Esophagus squamous epithelium (tissue), 5 donors: ENCODE results near the gene GNA14. TPM values are rescaled to one million over a fixed set of nuclear protein-coding genes. Genes with fewer than 3 reads are reported as not detected.
"Not testable (repeated sequence)": the region's sequence is repeated elsewhere in the genome, so short reads cannot be mapped to it uniquely, and the experiment has no call there.

Experiments used
- DNase-seq: peaks from one replicate; lab custom pipeline; 2025; lab: John Stamatoyannopoulos, UW
- H3K27ac ChIP-seq, 4 donors: fragments of 200-600 bp; sonication (generic); one replicate each; pipeline ENCODE4 v1.5.1; 2016 to 2019; ENCODE audit warnings: mild to moderate bottlenecking in 1 of 4
- H3K27me3 ChIP-seq, 4 donors: fragments of 200-600 bp; sonication (generic); 1 replicate in 3 of 4; 2 replicates in 1 of 4; pipeline versions ENCODE4 v1.5.1 to v1.6.0; 2017 to 2021; ENCODE audit warnings: antibody characterized with exemption in 1 of 4
- H3K36me3 ChIP-seq, 3 donors: fragments of 200-600 bp; sonication (generic); one replicate each; pipeline ENCODE4 v1.5.1; 2016 to 2019
- H3K4me1 ChIP-seq, 3 donors: fragments of 200-600 bp; sonication (generic); one replicate each; pipeline ENCODE4 v1.5.1; 2017 to 2019
- H3K4me3 ChIP-seq, 4 donors: fragments of 200-600 bp; sonication (generic); 1 replicate in 3 of 4; 2 replicates in 1 of 4; pipeline ENCODE4 v1.5.1; 2016 to 2019; ENCODE audit warnings: mild to moderate bottlenecking in 2 of 4, moderate library complexity in 1 of 4
- H3K9me3 ChIP-seq, 3 donors: fragments of 200-600 bp; sonication (generic); one replicate each; pipeline ENCODE4 v1.5.1; 2016 to 2019
- POLR2A ChIP-seq, 4 donors: fragments of 450-650 bp; IDR thresholded peaks; one replicate each; pipeline ENCODE4 v1.6.1; 2017; ENCODE audit warnings: antibody characterized with exemption in 4 of 4, mild to moderate bottlenecking in 4 of 4, moderate library complexity in 3 of 4
- WGBS, 2 donors: methylation state at CpG; one replicate each; pipeline ENCODE4 v1.1.5; 2018; 5-methylcytosine and 5-hydroxymethylcytosine counted together
- intact Hi-C: fragments of 100-400 bp; cut with DNase I; formaldehyde crosslinking; loops from one replicate; pipeline ENCODE4 v1.15.0; 2022
- total RNA-seq, 4 donors: library from RNA; depleted of rRNA; stranded (reverse); fragments of >200 nt; gene quantifications; one replicate each; pipeline ENCODE4 v1.1.0, GENCODE V29; 2016
- TF ChIP-seq, protein P1 (sequence below), 6 experiments: fragments of 450-650 bp in 4 of 6; fragments of 200-600 bp in 2 of 6; sonication (generic) in 2 of 6; IDR thresholded peaks; one replicate each; pipeline ENCODE4 v1.5.1; 2016 to 2019; ENCODE audit warnings: antibody characterized with exemption in 6 of 6, mild to moderate bottlenecking in 4 of 6, moderate library complexity in 4 of 6
- donor health status: DM: yes; HTN: yes; CAD: no.

Gene GNA14
- total RNA-seq, 4 donors from 2014 or later: 0.35 to 4.0 (median 2.2) TPM

DNA sequence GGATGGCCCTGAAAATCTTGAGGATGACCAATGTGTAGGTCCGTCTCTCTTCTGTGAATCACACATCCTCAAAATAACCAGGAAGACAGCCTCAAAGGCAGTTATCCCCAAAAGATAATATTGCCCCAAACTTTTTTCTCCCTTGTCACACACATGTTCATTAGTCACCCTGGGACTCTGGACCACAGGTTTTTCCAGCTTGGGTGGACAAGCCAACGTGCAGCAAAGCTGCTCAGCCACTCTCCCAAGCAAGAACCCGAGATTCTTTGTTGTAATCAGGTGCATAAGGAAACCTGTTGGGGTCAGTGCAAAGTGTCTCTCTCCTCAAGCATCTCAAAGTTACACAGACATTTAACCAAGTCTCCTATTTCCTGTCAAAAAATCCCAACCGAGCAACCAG is 196.6 kb downstream of the GNA14 start:
- H3K9me3 ChIP-seq: no peaks in the 10 kb centered on the region
- H3K27ac ChIP-seq: peak overlapping the region in 1 of 4 donors; percentile 11
- WGBS, 2 donors: 56 to 72% methylated on average over 4 of the region's 4 CpGs
- no peak overlapping the region for H3K4me3 ChIP-seq
- DNase-seq: no peak
- intact Hi-C loops: loop anchor here (10.0 kb wide), 1 partner anchor 303 kb away; no protein-coding TSS in a partner anchor
- peaks cover 0 to 15% (median 0%) of the 10 kb centered on the region in 3 donors for H3K4me1 ChIP-seq
- H3K27me3 ChIP-seq: no peaks in the 10 kb centered on the region
- TF ChIP-seq, protein P1, sequence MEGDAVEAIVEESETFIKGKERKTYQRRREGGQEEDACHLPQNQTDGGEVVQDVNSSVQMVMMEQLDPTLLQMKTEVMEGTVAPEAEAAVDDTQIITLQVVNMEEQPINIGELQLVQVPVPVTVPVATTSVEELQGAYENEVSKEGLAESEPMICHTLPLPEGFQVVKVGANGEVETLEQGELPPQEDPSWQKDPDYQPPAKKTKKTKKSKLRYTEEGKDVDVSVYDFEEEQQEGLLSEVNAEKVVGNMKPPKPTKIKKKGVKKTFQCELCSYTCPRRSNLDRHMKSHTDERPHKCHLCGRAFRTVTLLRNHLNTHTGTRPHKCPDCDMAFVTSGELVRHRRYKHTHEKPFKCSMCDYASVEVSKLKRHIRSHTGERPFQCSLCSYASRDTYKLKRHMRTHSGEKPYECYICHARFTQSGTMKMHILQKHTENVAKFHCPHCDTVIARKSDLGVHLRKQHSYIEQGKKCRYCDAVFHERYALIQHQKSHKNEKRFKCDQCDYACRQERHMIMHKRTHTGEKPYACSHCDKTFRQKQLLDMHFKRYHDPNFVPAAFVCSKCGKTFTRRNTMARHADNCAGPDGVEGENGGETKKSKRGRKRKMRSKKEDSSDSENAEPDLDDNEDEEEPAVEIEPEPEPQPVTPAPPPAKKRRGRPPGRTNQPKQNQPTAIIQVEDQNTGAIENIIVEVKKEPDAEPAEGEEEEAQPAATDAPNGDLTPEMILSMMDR (IDR thresholded peaks at IDR 0.05): no peak
- TF ChIP-seq POLR2A (IDR thresholded peaks at IDR 0.05): no peak
- no peaks in the 10 kb centered on the region for H3K36me3 ChIP-seq

DNA sequence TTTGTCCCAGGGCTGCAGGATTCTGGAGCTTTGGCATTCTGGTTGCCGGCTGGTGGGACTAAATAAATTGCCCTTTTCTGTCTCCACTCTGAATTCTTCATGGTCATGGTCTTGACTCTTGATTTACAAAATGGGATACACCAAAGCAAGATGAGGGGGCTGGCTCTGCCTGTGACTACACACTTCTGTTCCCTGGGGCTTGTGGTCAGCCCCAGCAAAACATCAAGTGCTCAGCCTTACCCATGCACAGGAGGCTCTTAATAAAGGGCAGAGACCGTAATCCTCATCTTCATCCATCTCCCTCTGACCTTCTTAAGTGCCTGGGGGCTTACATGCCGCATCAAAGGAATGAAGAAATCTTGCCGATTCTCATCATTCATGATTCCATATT is 198.0 kb downstream of the GNA14 start:
- intact Hi-C loops: loop anchor here (10.0 kb wide), 1 partner anchor 305 kb away; no protein-coding TSS in a partner anchor
- peaks cover 0 to 15% (median 0%) of the 10 kb centered on the region in 3 donors for H3K4me1 ChIP-seq

DNA sequence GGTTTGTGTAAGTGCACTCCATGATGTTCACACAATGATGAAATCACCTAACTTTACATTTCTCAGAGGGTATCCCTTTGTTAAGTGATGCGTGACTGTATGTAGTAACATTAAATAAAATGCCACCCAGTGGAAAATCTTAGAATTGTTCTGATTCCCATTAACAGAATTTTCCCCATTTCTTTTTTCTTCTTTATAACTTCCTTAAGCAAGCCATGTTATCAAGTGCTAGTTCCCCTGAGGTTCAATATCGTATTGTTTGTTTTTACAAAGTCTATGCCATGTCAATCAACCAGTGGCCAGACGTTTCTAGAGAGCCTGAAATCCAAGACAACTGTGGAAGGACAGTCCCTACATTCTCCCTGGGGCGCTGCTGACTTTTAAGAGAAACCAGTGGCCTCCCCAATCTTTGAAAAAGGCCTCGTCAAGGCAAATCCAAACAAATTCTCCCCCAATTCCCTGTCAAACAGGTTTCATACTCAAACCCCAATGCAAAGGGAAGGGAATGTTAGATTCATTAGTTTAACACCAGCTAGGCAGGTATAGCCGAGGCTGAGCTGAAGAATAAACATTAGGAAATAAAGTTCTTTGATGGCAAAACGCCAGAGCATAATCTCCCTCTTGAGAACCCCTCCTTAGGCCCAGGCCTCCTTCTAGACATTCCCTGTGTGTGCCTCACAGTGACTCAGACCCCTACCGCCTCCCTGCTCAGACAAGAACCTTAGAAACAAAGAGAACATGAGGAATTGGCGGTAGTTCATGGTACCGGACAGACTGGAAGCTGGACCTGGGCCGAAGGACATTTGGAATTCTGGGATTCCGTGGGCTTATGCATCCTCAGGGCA is 198.7 kb downstream of the GNA14 start:
- TF ChIP-seq POLR2A (IDR thresholded peaks at IDR 0.05): no peak
- TF ChIP-seq, protein P1 (IDR thresholded peaks at IDR 0.05): peak in 1 of 6 experiments; percentile 7
- 40 to 49% methylated on average over 12 of the region's 12 CpGs for WGBS, 2 donors
- Histone ChIP-seq H3K4me3 (no peak overlapping the region), H3K9me3 (no peaks in the 10 kb centered on the region), H3K4me1 (peaks cover 0 to 15% (median 0%) of the 10 kb centered on the region in 3 donors), H3K36me3 (no peaks in the 10 kb centered on the region), H3K27ac (no peak overlapping the region), H3K27me3 (no peaks in the 10 kb centered on the region)
- no peak for DNase-seq
- intact Hi-C loops: loop anchor here (10.0 kb wide), 1 partner anchor 305 kb away; no protein-coding TSS in a partner anchor

More for the DNA sequence above, 198.0 kb downstream of the GNA14 start:
- no peak for DNase-seq
- Histone ChIP-seq H3K27ac (peak overlapping the region in 1 of 4 donors; percentile 6), H3K36me3 (no peaks in the 10 kb centered on the region), H3K27me3 (no peaks in the 10 kb centered on the region), H3K4me3 (no peak overlapping the region), H3K9me3 (no peaks in the 10 kb centered on the region)
- WGBS, 2 donors: 68 to 77% methylated on average over 4 of the region's 4 CpGs
- TF ChIP-seq, protein P1 (IDR thresholded peaks at IDR 0.05): no peak
- TF ChIP-seq POLR2A (IDR thresholded peaks at IDR 0.05): no peak

DNA sequence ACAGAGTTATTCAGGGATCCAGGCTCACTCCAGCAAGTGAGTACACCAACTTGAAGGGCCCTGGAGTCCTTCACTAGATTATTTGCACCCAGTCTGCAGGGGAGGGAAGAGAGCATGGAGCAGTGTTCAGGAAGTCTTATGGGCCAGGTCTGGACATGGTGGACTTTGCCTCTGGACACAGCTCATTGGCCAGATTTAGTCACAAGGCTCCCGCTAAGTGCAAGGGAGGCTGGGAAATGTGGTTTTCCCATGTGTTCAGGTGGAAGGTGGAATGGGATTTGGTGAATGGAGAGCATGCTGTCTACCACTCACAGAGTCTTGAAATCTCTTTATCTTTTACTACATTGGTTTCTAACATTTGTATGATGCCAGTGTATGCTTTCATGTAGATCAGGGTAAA is 200.5 kb downstream of the GNA14 start:
- Histone ChIP-seq H3K4me3 (no peak overlapping the region), H3K27me3 (no peaks in the 10 kb centered on the region), H3K9me3 (no peaks in the 10 kb centered on the region), H3K4me1 (peaks cover 0 to 15% (median 0%) of the 10 kb centered on the region in 3 donors), H3K27ac (no peak overlapping the region), H3K36me3 (no peaks in the 10 kb centered on the region)
- DNase-seq: no peak
- intact Hi-C loops: no loop called here
- no peak for TF ChIP-seq POLR2A (IDR thresholded peaks at IDR 0.05)
- TF ChIP-seq, protein P1 (IDR thresholded peaks at IDR 0.05): no peak
- WGBS, 2 donors: 83 to 100% methylated on average over 1 of the region's 1 CpG

DNA sequence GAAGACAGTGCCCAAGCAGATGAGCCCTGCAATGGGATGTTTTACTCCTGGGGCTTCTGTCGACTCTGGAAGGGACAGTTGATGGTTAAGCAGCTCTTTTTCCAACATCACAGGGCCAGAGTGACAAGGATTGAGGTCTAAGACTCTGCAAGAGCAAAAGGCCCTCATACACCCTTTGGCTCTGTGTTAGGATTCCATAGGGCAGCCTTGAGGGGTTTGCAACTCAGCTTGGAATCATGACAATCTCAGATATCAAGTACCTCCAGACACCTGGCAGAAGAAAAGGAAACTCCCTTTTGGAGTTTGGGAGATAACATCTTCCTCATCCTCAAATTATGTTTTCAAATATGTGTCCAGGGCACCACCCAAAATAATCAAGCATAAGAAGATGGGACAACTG is 205.7 kb downstream of the GNA14 start:
- 50 to 77% methylated on average over 1 of the region's 1 CpG for WGBS, 2 donors
- Histone ChIP-seq H3K27me3 (no peaks in the 10 kb centered on the region), H3K4me3 (no peak overlapping the region), H3K4me1 (no peaks in the 10 kb centered on the region), H3K9me3 (no peaks in the 10 kb centered on the region), H3K36me3 (no peaks in the 10 kb centered on the region), H3K27ac (no peak overlapping the region)
- no peak for DNase-seq
- no peak for TF ChIP-seq POLR2A (IDR thresholded peaks at IDR 0.05)
- TF ChIP-seq, protein P1 (IDR thresholded peaks at IDR 0.05): no peak
- intact Hi-C loops: no loop called here

DNA sequence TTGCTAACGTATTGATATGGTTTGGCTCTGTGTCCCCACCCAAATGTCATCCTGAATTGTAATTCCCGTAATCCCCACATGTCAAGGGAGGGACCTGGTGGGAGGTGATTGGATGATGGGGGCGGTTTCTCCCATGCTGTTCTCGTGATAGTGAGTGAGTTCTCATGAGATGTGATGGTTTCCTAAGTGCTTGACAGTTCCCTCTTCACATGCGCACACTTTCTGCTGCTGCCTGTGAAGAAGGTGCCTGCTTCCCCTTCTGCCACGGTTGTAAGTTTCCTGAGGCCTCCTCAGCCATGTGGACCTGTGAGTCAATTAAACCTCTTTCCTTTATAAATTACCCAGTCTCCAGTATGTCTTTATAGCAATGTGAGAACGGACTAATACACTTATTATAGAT is 207.0 kb downstream of the GNA14 start:
- H3K36me3 ChIP-seq, H3K4me3 ChIP-seq, H3K4me1 ChIP-seq, H3K27ac ChIP-seq, H3K27me3 ChIP-seq, H3K9me3 ChIP-seq, intact Hi-C loops, DNase-seq: not testable (repeated sequence)
- 72 to 73% methylated on average over 6 to 7 of the region's 7 CpGs for WGBS, 2 donors
